HCT116 (cell line): Measurements from ENCODE around the gene MYADML2. TPM values are rescaled to one million over a fixed set of nuclear protein-coding genes. Genes with fewer than 3 reads are reported as not detected.

Source experiments
- ATAC-seq: fragments of 200-7000 bp; cut with Tn5 transposase; 2 replicates; pipeline ENCODE4 v1.9.1; 2020; ENCODE audit warnings: mild to moderate bottlenecking, moderate library complexity
- BruUV-seq: library from RNA; stranded (reverse); fragments of 400-500 nt; replicated peaks from 2 replicates; lab custom pipeline; 2021; lab: Mats Ljungman, UMichigan
- CTCF ChIA-PET: fragments of 300-600 bp; sonication (Branson Sonifier 250); formaldehyde crosslinking; loops from one replicate; lab custom pipeline; 2021; ENCODE audit warnings: antibody characterized with exemption; lab: Charles Lee
- POLR2A ChIA-PET: fragments of 300-600, 350-600 bp; sonication (Branson Sonifier 250); formaldehyde crosslinking; loops from one replicate; lab custom pipeline; 2021; ENCODE audit warnings: antibody characterized with exemption; lab: Charles Lee
- RAD21 ChIA-PET, 2 experiments: fragments of 300-600 bp; sonication (Branson Sonifier 250); formaldehyde crosslinking; loops; one replicate each; lab custom pipeline; 2023; ENCODE audit warnings: low total read pairs in 2 of 2; ENCODE audit not compliant: uncharacterized antibody in 2 of 2, unreplicated experiment in 2 of 2, low non-redundant PET in 1 of 2; lab: Charles Lee
- DNase-seq: peaks from one replicate; pipeline ENCODE4 v3.0.0-alpha.2; 2010; ENCODE audit warnings: low read depth, low spot score
- H2AFZ ChIP-seq: fragments of 200-600 bp; shearing (Covaris generic), sonication (generic); 2 replicates; pipeline ENCODE4 v1.6.1; 2017; ENCODE audit warnings: low read depth, mixed run types, mixed read lengths, antibody characterized with exemption, low read length; ENCODE audit not compliant: poor library complexity, severe bottlenecking
- H3K27ac ChIP-seq: 2 replicates; pipeline ENCODE4 v1.5.1; 2012; ENCODE audit warnings: low read depth, low read length
- H3K27me3 ChIP-seq: fragments of 200-600 bp; sonication (generic); 2 replicates; pipeline ENCODE4 v1.6.1; 2016; ENCODE audit warnings: mixed run types, low read length, mixed read lengths; ENCODE audit not compliant: insufficient read depth
- H3K36me3 ChIP-seq, 2 experiments: fragments of 200-500 bp in 1 of 2; fragments of 200-600 bp in 1 of 2; sonication (Bioruptor generic) in 1 of 2; sonication (generic) in 1 of 2; 2 replicates each; pipeline versions ENCODE4 v1.5.1 to v1.6.1; 2014 to 2016; ENCODE audit warnings: low read length in 2 of 2, inconsistent platforms in 1 of 2, mixed read lengths in 1 of 2, mixed run types in 1 of 2; ENCODE audit not compliant: insufficient read depth in 2 of 2, control insufficient read depth in 1 of 2
- H3K4me1 ChIP-seq, 2 experiments: fragments of 200-600 bp in 1 of 2; sonication (generic) in 1 of 2; 2 replicates each; pipeline versions ENCODE4 v1.5.1 to v1.6.1; 2012 to 2017; ENCODE audit warnings: low read length in 2 of 2, inconsistent platforms in 1 of 2, mild to moderate bottlenecking in 1 of 2, mixed read lengths in 1 of 2, mixed run types in 1 of 2, moderate library complexity in 1 of 2; ENCODE audit not compliant: insufficient read depth in 2 of 2, control insufficient read depth in 1 of 2
- H3K4me2 ChIP-seq: fragments of 200-600 bp; sonication (generic); 2 replicates; pipeline ENCODE4 v1.6.1; 2017; ENCODE audit warnings: mixed run types, low read length, mixed read lengths
- H3K4me3 ChIP-seq, 2 experiments: fragments of 200-600 bp in 1 of 2; sonication (generic) in 1 of 2; replicated peaks in 1 of 2; 2 replicates each; pipeline ENCODE4 v1.5.1; 2011 to 2016; ENCODE audit warnings: low read length in 2 of 2, control low read depth in 1 of 2, low read depth in 1 of 2, mild to moderate bottlenecking in 1 of 2, mixed read lengths in 1 of 2, mixed run types in 1 of 2
- H3K79me2 ChIP-seq: fragments of 200-600 bp; sonication (generic); 2 replicates; pipeline ENCODE4 v1.6.1; 2017; ENCODE audit warnings: mild to moderate bottlenecking, mixed run types, low read length, moderate library complexity, mixed read lengths; ENCODE audit not compliant: insufficient read depth
- H3K9ac ChIP-seq: fragments of 200-600 bp; sonication (generic); 2 replicates; pipeline ENCODE4 v1.6.1; 2016; ENCODE audit warnings: low read length, mixed read lengths
- H3K9me2 ChIP-seq: fragments of 200-600 bp; sonication (generic), shearing (Covaris generic); 2 replicates; pipeline ENCODE4 v1.6.1; 2017; ENCODE audit warnings: mixed run types, mild to moderate bottlenecking, moderate library complexity; ENCODE audit not compliant: insufficient read depth
- H3K9me3 ChIP-seq, 2 experiments: fragments of 200-500 bp in 1 of 2; fragments of 200-600 bp in 1 of 2; sonication (Bioruptor generic) in 1 of 2; sonication (generic) in 1 of 2; 2 replicates each; pipeline ENCODE4 v1.6.1; 2014 to 2017; ENCODE audit warnings: low read length in 2 of 2, mixed read lengths in 2 of 2, inconsistent platforms in 1 of 2, low read depth in 1 of 2, mild to moderate bottlenecking in 1 of 2, mixed run types in 1 of 2, moderate library complexity in 1 of 2; ENCODE audit not compliant: control insufficient read depth in 1 of 2, insufficient read depth in 1 of 2
- H4K20me1 ChIP-seq: fragments of 200-600 bp; sonication (generic), shearing (Covaris generic); 2 replicates; pipeline ENCODE4 v1.6.1; 2017; ENCODE audit warnings: mixed run types, mild to moderate bottlenecking, moderate library complexity; ENCODE audit not compliant: insufficient read depth
- ATF3 ChIP-seq: IDR thresholded peaks from 2 replicates; pipeline ENCODE4 v1.6.1; 2012
- EZH2phosphoT487 ChIP-seq: fragments of 200-600 bp; IDR thresholded peaks from 2 replicates; pipeline ENCODE4 v1.6.1; 2018; ENCODE audit warnings: antibody characterized with exemption, borderline replicate concordance
- FOSL1 ChIP-seq: IDR thresholded peaks from 2 replicates; pipeline ENCODE4 v1.6.1; 2012; ENCODE audit warnings: low read depth
- JUND ChIP-seq: IDR thresholded peaks from 2 replicates; pipeline ENCODE4 v1.6.1; 2012
- MAX ChIP-seq: IDR thresholded peaks from 2 replicates; pipeline ENCODE4 v1.6.1; 2012
- POLR2A ChIP-seq: IDR thresholded peaks from 2 replicates; pipeline ENCODE4 v1.7.0; 2011; ENCODE audit warnings: borderline replicate concordance; ENCODE audit not compliant: insufficient read depth, insufficient read length; ENCODE audit errors: extremely low read depth
- REST ChIP-seq: IDR thresholded peaks from 2 replicates; pipeline ENCODE4 v1.6.1; 2012; ENCODE audit warnings: low read depth
- SIN3A ChIP-seq: IDR thresholded peaks from 2 replicates; pipeline ENCODE4 v1.6.1; 2012; ENCODE audit warnings: low read depth
- SP1 ChIP-seq: IDR thresholded peaks from 2 replicates; pipeline ENCODE4 v1.6.1; 2012; ENCODE audit warnings: low read depth
- SRF ChIP-seq: IDR thresholded peaks from 2 replicates; pipeline ENCODE4 v1.6.1; 2012; ENCODE audit warnings: low read depth
- YY1 ChIP-seq: IDR thresholded peaks from 2 replicates; pipeline ENCODE4 v1.6.1; 2011; ENCODE audit warnings: low read length, low read depth, moderate library complexity, mild to moderate bottlenecking; ENCODE audit not compliant: insufficient replicate concordance; ENCODE audit errors: extremely low read depth
- ZFX ChIP-seq: fragments of 450-650 bp; IDR thresholded peaks from 2 replicates; pipeline ENCODE4 v1.6.1; 2017
- intact Hi-C: fragments of 100-400 bp; cut with micrococcal nuclease; formaldehyde crosslinking; loops from 2 replicates; pipeline ENCODE4 v1.10.0; 2022
- total RNA-seq: library from RNA; stranded (reverse); gene quantifications from one replicate; pipeline ENCODE4 v1.2.1, GENCODE V29; 2021; ENCODE audit not compliant: unreplicated experiment

Gene MYADML2
- total RNA-seq, 1 experiment from 2014 or later = not detected

- POLR2A ChIA-PET = interaction anchor here (0.6 to 2.9 kb wide), 2 partner anchors 11 to 12 kb away, joined by 3 to 8 read pairs; no protein-coding TSS in a partner anchor
- intact Hi-C loops = no loop called here
- no peak for DNase-seq
- RAD21 ChIA-PET = no interaction called here
- H3K4me2 ChIP-seq = no peak overlapping the region
- no peaks in the 10 kb centered on the region for H3K27me3 ChIP-seq
- no TSS peak for BruUV-seq
- no peak overlapping the region for H3K4me3 ChIP-seq
- no peaks in the 10 kb centered on the region for H3K79me2 ChIP-seq
- CTCF ChIA-PET = interaction anchor here (1.9 kb wide), 1 partner anchor 66 kb away, joined by 8 read pairs; the partner anchor contains the start of genes CENPX and LRRC45
- no peaks in the 10 kb centered on the region for H3K9me3 ChIP-seq
- H2AFZ ChIP-seq = no peak overlapping the region
- H3K9me2 ChIP-seq = no peaks in the 10 kb centered on the region
- TF ChIP-seq SIN3A (no peak), JUND (no peak), ATF3 (no peak), ZFX (no peak; the same call in 1 of the 2 replicates), POLR2A (no peak), YY1 (no peak), FOSL1 (no peak), SRF (no peak), REST (no peak), MAX (no peak), SP1 (no peak), EZH2phosphoT487 (no peak)
- H3K27ac ChIP-seq = 0 out of 2 replicates have a peak overlapping the region, but pooled peaks have one; percentile 18
- peaks cover 11 to 22% of the 10 kb centered on the region in 2 experiments for H3K4me1 ChIP-seq
- no peak for ATAC-seq
- H3K9ac ChIP-seq = no peak overlapping the region
- H4K20me1 ChIP-seq = no peaks in the 10 kb centered on the region
- H3K36me3 ChIP-seq = no peaks in the 10 kb centered on the region
These were observed 8.9 kb upstream of the MYADML2 start for GRCh38 chr17:81955756-81956544.
